Vagina (tissue), 2 donors: ENCODE measurements around the gene CCDC110. TPM values are rescaled to one million over a fixed set of nuclear protein-coding genes. Genes with fewer than 3 reads are reported as not detected.
A peak's percentile ranks its signal among the peaks of the same experiment; 100 is the strongest.

ENCODE experiments used
- DNase-seq, 2 donors: peaks; one replicate each; pipeline ENCODE4 v3.0.0-alpha.2; 2017; ENCODE audit errors: extremely low spot score in 2 of 2
- H3K27ac ChIP-seq: fragments of 200-600 bp; sonication (generic); one replicate; pipeline ENCODE4 v1.5.1; 2019
- H3K27me3 ChIP-seq: fragments of 200-600 bp; sonication (generic); one replicate; pipeline ENCODE4 v1.5.1; 2019
- H3K36me3 ChIP-seq, 2 donors: fragments of 200-600 bp; sonication (generic); one replicate each; pipeline ENCODE4 v1.5.1; 2017 to 2019
- H3K4me1 ChIP-seq: fragments of 200-600 bp; sonication (generic); one replicate; pipeline ENCODE4 v1.5.1; 2019
- H3K4me3 ChIP-seq, 2 donors: fragments of 200-600 bp; sonication (generic); 1 replicate in 1 of 2; 2 replicates in 1 of 2; pipeline ENCODE4 v1.5.1; 2016 to 2019
- H3K9me3 ChIP-seq: fragments of 200-600 bp; sonication (generic); one replicate; pipeline ENCODE4 v1.5.1; 2019
- CTCF ChIP-seq, 3 experiments: fragments of 450-650 bp in 2 of 3; fragments of 200-600 bp in 1 of 3; sonication (generic) in 1 of 3; IDR thresholded peaks; one replicate each; pipeline ENCODE4 v1.5.1; 2017 to 2019; ENCODE audit warnings: antibody characterized with exemption in 3 of 3, mild to moderate bottlenecking in 2 of 3, moderate library complexity in 2 of 3
- POLR2A ChIP-seq, 2 donors: fragments of 450-650 bp; IDR thresholded peaks; one replicate each; pipeline ENCODE4 v1.6.1; 2017; ENCODE audit warnings: antibody characterized with exemption in 2 of 2, mild to moderate bottlenecking in 2 of 2, moderate library complexity in 2 of 2
- POLR2AphosphoS5 ChIP-seq, 2 donors: sonication (generic); formaldehyde crosslinking; IDR thresholded peaks; one replicate each; pipeline ENCODE4 v1.9.0; 2017; ENCODE audit warnings: antibody characterized with exemption in 2 of 2, mild to moderate bottlenecking in 2 of 2, low read depth in 1 of 2; ENCODE audit not compliant: insufficient read depth in 1 of 2
- intact Hi-C: fragments of 100-400 bp; cut with DNase I; formaldehyde crosslinking; loops from one replicate; pipeline ENCODE4 v1.15.1; 2023
- total RNA-seq: library from RNA; depleted of rRNA; stranded (reverse); fragments of >200 nt; gene quantifications from one replicate; pipeline ENCODE4 v1.2.3, GENCODE V29; 2016

Gene CCDC110
- total RNA-seq, 1 donor from 2014 or later, result 1.2 TPM

- H3K4me3 ChIP-seq, result no peak overlapping the region
- H3K4me1 ChIP-seq, result peaks cover 10% of the 10 kb centered on the region
- DNase-seq, result no peak
- no peaks in the 10 kb centered on the region for H3K27me3 ChIP-seq
- intact Hi-C loops, result loop anchor here (5.0 kb wide), 1 partner anchor 124 kb away; no protein-coding TSS in a partner anchor
- H3K27ac ChIP-seq, result no peak overlapping the region
- no peak for TF ChIP-seq POLR2A (IDR thresholded peaks at IDR 0.05)
- no peaks in the 10 kb centered on the region for H3K9me3 ChIP-seq
- H3K36me3 ChIP-seq, result no peaks in the 10 kb centered on the region
Measured at GRCh38 chr4:185473247-185473646, 1.7 kb upstream of the CCDC110 start.

- H3K36me3 ChIP-seq, result no peaks in the 10 kb centered on the region
- H3K27me3 ChIP-seq, result no peaks in the 10 kb centered on the region
- peak overlapping the region; percentile 78 to 90 for H3K4me3 ChIP-seq
- no peak overlapping the region for H3K27ac ChIP-seq
- H3K9me3 ChIP-seq, result no peaks in the 10 kb centered on the region
- intact Hi-C loops, result loop anchor here (5.0 kb wide), 1 partner anchor 125 kb away; no protein-coding TSS in a partner anchor
- no peak for DNase-seq
- H3K4me1 ChIP-seq, result peaks cover 10% of the 10 kb centered on the region
- no peak for TF ChIP-seq POLR2A (IDR thresholded peaks at IDR 0.05)
- no peak for TF ChIP-seq POLR2AphosphoS5 (IDR thresholded peaks at IDR 0.05; ENCODE audit: insufficient read depth in 1 of 2, low read depth in 1 of 2)
- no peak for TF ChIP-seq CTCF (IDR thresholded peaks at IDR 0.05)
Measured at GRCh38 chr4:185472103-185472542, 590 bp upstream of the CCDC110 start.

GRCh38 chr4:185470501-185471195 is 885 bp downstream of the CCDC110 start:
- TF ChIP-seq POLR2AphosphoS5 (IDR thresholded peaks at IDR 0.05; ENCODE audit: insufficient read depth in 1 of 2, low read depth in 1 of 2) (peak in 1 of 2 donors; percentile 45), CTCF (IDR thresholded peaks at IDR 0.05) (no peak)
- peak in 1 of 2 donors; percentile 92 for DNase-seq
- peaks cover 10% of the 10 kb centered on the region for H3K4me1 ChIP-seq

GRCh38 chr4:185469580-185470154 is 1.9 kb downstream of the CCDC110 start:
- Histone ChIP-seq H3K27ac (no peak overlapping the region), H3K36me3 (no peaks in the 10 kb centered on the region), H3K4me3 (no peak overlapping the region), H3K4me1 (peaks cover 10% of the 10 kb centered on the region), H3K27me3 (no peaks in the 10 kb centered on the region), H3K9me3 (no peaks in the 10 kb centered on the region)
- TF ChIP-seq POLR2A (IDR thresholded peaks at IDR 0.05), result no peak
- TF ChIP-seq CTCF (IDR thresholded peaks at IDR 0.05), result no peak
- no peak for TF ChIP-seq POLR2AphosphoS5 (IDR thresholded peaks at IDR 0.05; ENCODE audit: insufficient read depth in 1 of 2, low read depth in 1 of 2)
- DNase-seq, result no peak
- intact Hi-C loops, result loop anchor here (5.0 kb wide), 1 partner anchor 128 kb away; no protein-coding TSS in a partner anchor

More at GRCh38 chr4:185470501-185471195, 885 bp downstream of the CCDC110 start:
- peak overlapping the region; percentile 76 for H3K27ac ChIP-seq
- peak overlapping the region; percentile 76 to 90 for H3K4me3 ChIP-seq
- intact Hi-C loops, result loop anchor here (5.0 kb wide), 1 partner anchor 127 kb away; no protein-coding TSS in a partner anchor
- no peaks in the 10 kb centered on the region for H3K36me3 ChIP-seq
- no peaks in the 10 kb centered on the region for H3K9me3 ChIP-seq
- no peaks in the 10 kb centered on the region for H3K27me3 ChIP-seq

GRCh38 chr4:185468999-185469398 is 2.5 kb downstream of the CCDC110 start:
- DNase-seq, result no peak
- no peaks in the 10 kb centered on the region for H3K27me3 ChIP-seq
- no peaks in the 10 kb centered on the region for H3K36me3 ChIP-seq
- H3K9me3 ChIP-seq, result no peaks in the 10 kb centered on the region
- H3K4me1 ChIP-seq, result peaks cover 10% of the 10 kb centered on the region
- intact Hi-C loops, result no loop called here
- TF ChIP-seq POLR2AphosphoS5 (IDR thresholded peaks at IDR 0.05; ENCODE audit: insufficient read depth in 1 of 2, low read depth in 1 of 2), result no peak
- no peak for TF ChIP-seq CTCF (IDR thresholded peaks at IDR 0.05)
- no peak for TF ChIP-seq POLR2A (IDR thresholded peaks at IDR 0.05)
- H3K27ac ChIP-seq, result no peak overlapping the region
- H3K4me3 ChIP-seq, result no peak overlapping the region
